Keratinocyte (primary cell): ENCODE measurements around the gene TMEM208.

ENCODE experiments used
- EZH2 ChIP-seq: IDR thresholded peaks from one replicate; pipeline ENCODE4 v1.6.1; 2012; ENCODE audit warnings: inconsistent platforms, mild to moderate bottlenecking, low read length, moderate library complexity
- TF ChIP-seq, protein P1 (sequence below), 3 experiments: IDR thresholded peaks in 1 of 3; conservative IDR thresholded peaks in 1 of 3; optimal IDR thresholded peaks in 1 of 3; 2 replicates in 2 of 3; 3 replicates in 1 of 3; pipeline versions ENCODE3 to v1.5.1; 2011; ENCODE audit warnings: low read length in 3 of 3, mild to moderate bottlenecking in 3 of 3, moderate library complexity in 2 of 3, control low read depth in 1 of 3, inconsistent platforms in 1 of 3; ENCODE audit not compliant: insufficient read depth in 2 of 3; ENCODE audit errors: extremely low read depth in 1 of 3

DNA sequence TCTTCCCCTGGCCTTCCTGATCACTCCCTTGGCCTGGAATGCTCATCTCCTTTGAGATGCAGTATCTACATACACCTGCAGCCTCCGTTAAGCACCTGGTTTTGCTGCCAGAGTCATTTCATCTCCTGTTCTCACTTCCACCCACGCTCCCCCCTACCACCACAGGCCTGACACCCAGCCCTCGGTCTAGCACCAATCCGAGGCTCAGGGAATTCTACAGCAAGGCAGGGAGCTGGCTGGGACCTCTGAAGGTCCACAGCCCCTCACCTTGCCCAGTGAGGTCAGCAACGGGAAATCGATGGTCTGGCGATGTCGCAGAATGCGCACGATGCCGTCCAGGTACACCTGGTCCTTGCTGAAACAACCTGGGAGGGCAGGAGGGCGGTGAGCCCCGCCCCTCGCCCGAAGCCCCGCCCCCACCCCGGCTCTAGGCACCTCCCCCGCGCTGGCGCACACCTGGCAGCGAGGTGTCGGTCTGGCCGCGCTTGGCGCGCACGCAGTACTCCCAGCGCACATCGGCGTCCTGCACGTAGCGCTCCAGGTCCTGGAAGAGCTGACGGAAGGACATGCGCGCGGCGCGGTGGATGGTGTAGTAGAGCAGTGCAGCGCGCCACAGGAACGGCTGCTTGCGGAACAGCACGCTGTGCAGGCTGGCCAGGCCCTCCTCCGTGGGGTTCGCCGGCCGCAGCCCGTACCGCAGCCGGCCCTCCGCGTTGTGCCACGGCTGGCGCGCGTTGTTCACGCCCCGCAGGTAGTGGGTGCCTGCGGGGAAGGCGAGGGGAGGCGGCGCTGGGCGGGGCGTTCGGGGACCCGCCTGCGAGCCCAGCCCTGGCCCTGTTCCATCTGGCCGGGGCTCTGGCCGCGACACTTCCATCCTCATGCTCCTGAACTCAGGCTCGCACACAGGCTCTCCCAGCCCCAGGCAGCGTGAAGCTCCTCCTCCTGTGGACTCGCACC is 48.9 kb upstream of the TMEM208 start:
- TF ChIP-seq, protein P1, sequence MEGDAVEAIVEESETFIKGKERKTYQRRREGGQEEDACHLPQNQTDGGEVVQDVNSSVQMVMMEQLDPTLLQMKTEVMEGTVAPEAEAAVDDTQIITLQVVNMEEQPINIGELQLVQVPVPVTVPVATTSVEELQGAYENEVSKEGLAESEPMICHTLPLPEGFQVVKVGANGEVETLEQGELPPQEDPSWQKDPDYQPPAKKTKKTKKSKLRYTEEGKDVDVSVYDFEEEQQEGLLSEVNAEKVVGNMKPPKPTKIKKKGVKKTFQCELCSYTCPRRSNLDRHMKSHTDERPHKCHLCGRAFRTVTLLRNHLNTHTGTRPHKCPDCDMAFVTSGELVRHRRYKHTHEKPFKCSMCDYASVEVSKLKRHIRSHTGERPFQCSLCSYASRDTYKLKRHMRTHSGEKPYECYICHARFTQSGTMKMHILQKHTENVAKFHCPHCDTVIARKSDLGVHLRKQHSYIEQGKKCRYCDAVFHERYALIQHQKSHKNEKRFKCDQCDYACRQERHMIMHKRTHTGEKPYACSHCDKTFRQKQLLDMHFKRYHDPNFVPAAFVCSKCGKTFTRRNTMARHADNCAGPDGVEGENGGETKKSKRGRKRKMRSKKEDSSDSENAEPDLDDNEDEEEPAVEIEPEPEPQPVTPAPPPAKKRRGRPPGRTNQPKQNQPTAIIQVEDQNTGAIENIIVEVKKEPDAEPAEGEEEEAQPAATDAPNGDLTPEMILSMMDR (optimal IDR thresholded peaks at IDR 0.05 in 1 of 3, IDR thresholded peaks at IDR 0.05 in 1 of 3, conservative IDR thresholded peaks at IDR 0.05 in 1 of 3; ENCODE audit: extremely low read depth in 1 of 3, insufficient read depth in 2 of 3, low read length in 3 of 3), result peak in 2 of 3 experiments; percentile 8 to 19
- TF ChIP-seq EZH2, result no peak
